Measurements from ENCODE around the gene KCNJ16.

- TF ChIP-seq POLR2A (IDR thresholded peaks at IDR 0.05) (no peak), POLR2AphosphoS5 (IDR thresholded peaks at IDR 0.05) (no peak), CTCF (IDR thresholded peaks at IDR 0.05) (no peak)
These were observed 46.6 kb upstream of the KCNJ16 start for GRCh38 chr17:70028397-70028796.

Measured in breast epithelium (tissue), 3 donors.